ENCODE measurements around the gene RNF182.

The RNF182 gene

GRCh38 chr6:13980534-13980933, 55.8 kb downstream of the RNF182 start:
- Histone ChIP-seq H3K27ac (no peak overlapping the region), H3K9me3 (ENCODE audit: low read depth, low read length) (no peaks in the 10 kb centered on the region), H3K36me3 (ENCODE audit: insufficient read depth, low read length) (peaks cover 49% of the 10 kb centered on the region), H3K9ac (ENCODE audit: insufficient read length) (no peak overlapping the region), H3K4me3 (no peak overlapping the region)
- no peak for TF ChIP-seq FOXP2 (optimal IDR thresholded peaks at IDR 0.05; ENCODE audit: control extremely low read depth, extremely low read length, insufficient read depth)
- TF ChIP-seq EZH2 (IDR thresholded peaks at IDR 0.05) = no peak
- no peak for TF ChIP-seq POLR2AphosphoS5 (IDR thresholded peaks at IDR 0.05; ENCODE audit: borderline replicate concordance, low read depth, low read length)
- no peak for DNase-seq (ENCODE audit: low read depth, low spot score)

GRCh38 chr6:13985663-13986325, 61.0 kb downstream of the RNF182 start:
- TF ChIP-seq POLR2AphosphoS5 (IDR thresholded peaks at IDR 0.05; ENCODE audit: borderline replicate concordance, low read depth, low read length) (no peak), FOXP2 (optimal IDR thresholded peaks at IDR 0.05; ENCODE audit: control extremely low read depth, extremely low read length, insufficient read depth) (no peak), EZH2 (IDR thresholded peaks at IDR 0.05) (no peak)
- no peaks in the 10 kb centered on the region for H3K36me3 ChIP-seq (ENCODE audit: insufficient read depth, low read length)
- no peak overlapping the region for H3K4me3 ChIP-seq
- no peak for DNase-seq (ENCODE audit: low read depth, low spot score)
- H3K9ac ChIP-seq (ENCODE audit: insufficient read length) = no peak overlapping the region
- no peak overlapping the region for H3K27ac ChIP-seq
- H3K9me3 ChIP-seq (ENCODE audit: low read depth, low read length) = no peaks in the 10 kb centered on the region

GRCh38 chr6:13986700-13987399, 62.1 kb downstream of the RNF182 start:
- TF ChIP-seq EZH2 (IDR thresholded peaks at IDR 0.05) (no peak), FOXP2 (optimal IDR thresholded peaks at IDR 0.05; ENCODE audit: control extremely low read depth, extremely low read length, insufficient read depth) (no peak), POLR2AphosphoS5 (IDR thresholded peaks at IDR 0.05; ENCODE audit: borderline replicate concordance, low read depth, low read length) (no peak)
- Histone ChIP-seq H3K9ac (ENCODE audit: insufficient read length) (no peak overlapping the region), H3K36me3 (ENCODE audit: insufficient read depth, low read length) (no peaks in the 10 kb centered on the region), H3K27ac (no peak overlapping the region), H3K9me3 (ENCODE audit: low read depth, low read length) (no peaks in the 10 kb centered on the region), H3K4me3 (no peak overlapping the region)
- DNase-seq (ENCODE audit: low read depth, low spot score) = no peak

- no peak for DNase-seq (ENCODE audit: low read depth, low spot score)
- H3K9ac ChIP-seq (ENCODE audit: insufficient read length) = no peak overlapping the region
- TF ChIP-seq EZH2 (IDR thresholded peaks at IDR 0.05) = no peak
- TF ChIP-seq POLR2AphosphoS5 (IDR thresholded peaks at IDR 0.05; ENCODE audit: borderline replicate concordance, low read depth, low read length) = no peak
- no peak for TF ChIP-seq FOXP2 (optimal IDR thresholded peaks at IDR 0.05; ENCODE audit: control extremely low read depth, extremely low read length, insufficient read depth)
Observed at GRCh38 chr6:13987400-13987865, 62.7 kb downstream of the RNF182 start.

GRCh38 chr6:13988049-13988738, 63.4 kb downstream of the RNF182 start:
- no peak for TF ChIP-seq EZH2 (IDR thresholded peaks at IDR 0.05)
- TF ChIP-seq FOXP2 (optimal IDR thresholded peaks at IDR 0.05; ENCODE audit: control extremely low read depth, extremely low read length, insufficient read depth) = no peak
- TF ChIP-seq POLR2AphosphoS5 (IDR thresholded peaks at IDR 0.05; ENCODE audit: borderline replicate concordance, low read depth, low read length) = no peak
- DNase-seq (ENCODE audit: low read depth, low spot score) = no peak
- Histone ChIP-seq H3K4me3 (no peak overlapping the region), H3K9ac (ENCODE audit: insufficient read length) (no peak overlapping the region), H3K9me3 (ENCODE audit: low read depth, low read length) (no peaks in the 10 kb centered on the region), H3K36me3 (ENCODE audit: insufficient read depth, low read length) (no peaks in the 10 kb centered on the region), H3K27ac (no peak overlapping the region)

More at GRCh38 chr6:13987400-13987865, 62.7 kb downstream of the RNF182 start:
- Histone ChIP-seq H3K27ac (no peak overlapping the region), H3K9me3 (ENCODE audit: low read depth, low read length) (no peaks in the 10 kb centered on the region), H3K36me3 (ENCODE audit: insufficient read depth, low read length) (no peaks in the 10 kb centered on the region), H3K4me3 (no peak overlapping the region)

GRCh38 chr6:13988908-13989307, 64.2 kb downstream of the RNF182 start:
- no peak overlapping the region for H3K27ac ChIP-seq
- no peak overlapping the region for H3K9ac ChIP-seq (ENCODE audit: insufficient read length)
- no peak for DNase-seq (ENCODE audit: low read depth, low spot score)
- no peaks in the 10 kb centered on the region for H3K9me3 ChIP-seq (ENCODE audit: low read depth, low read length)
- no peak for TF ChIP-seq FOXP2 (optimal IDR thresholded peaks at IDR 0.05; ENCODE audit: control extremely low read depth, extremely low read length, insufficient read depth)
- TF ChIP-seq POLR2AphosphoS5 (IDR thresholded peaks at IDR 0.05; ENCODE audit: borderline replicate concordance, low read depth, low read length) = no peak
- no peak for TF ChIP-seq EZH2 (IDR thresholded peaks at IDR 0.05)
- no peak overlapping the region for H3K4me3 ChIP-seq
- H3K36me3 ChIP-seq (ENCODE audit: insufficient read depth, low read length) = no peaks in the 10 kb centered on the region

- Histone ChIP-seq H3K9me3 (ENCODE audit: low read depth, low read length) (no peaks in the 10 kb centered on the region), H3K27ac (no peak overlapping the region), H3K36me3 (ENCODE audit: insufficient read depth, low read length) (no peaks in the 10 kb centered on the region), H3K4me3 (no peak overlapping the region), H3K9ac (ENCODE audit: insufficient read length) (no peak overlapping the region)
- TF ChIP-seq POLR2AphosphoS5 (IDR thresholded peaks at IDR 0.05; ENCODE audit: borderline replicate concordance, low read depth, low read length) (no peak), FOXP2 (optimal IDR thresholded peaks at IDR 0.05; ENCODE audit: control extremely low read depth, extremely low read length, insufficient read depth) (no peak), EZH2 (IDR thresholded peaks at IDR 0.05) (no peak)
- DNase-seq (ENCODE audit: low read depth, low spot score) = no peak
Observed at GRCh38 chr6:13989496-13990144, 64.9 kb downstream of the RNF182 start.

GRCh38 chr6:13990796-13991195, 66.0 kb downstream of the RNF182 start:
- Histone ChIP-seq H3K27ac (no peak overlapping the region), H3K9ac (ENCODE audit: insufficient read length) (no peak overlapping the region), H3K4me3 (no peak overlapping the region), H3K9me3 (ENCODE audit: low read depth, low read length) (no peaks in the 10 kb centered on the region), H3K36me3 (ENCODE audit: insufficient read depth, low read length) (no peaks in the 10 kb centered on the region)
- no peak for DNase-seq (ENCODE audit: low read depth, low spot score)
- TF ChIP-seq EZH2 (IDR thresholded peaks at IDR 0.05) (no peak), FOXP2 (optimal IDR thresholded peaks at IDR 0.05; ENCODE audit: control extremely low read depth, extremely low read length, insufficient read depth) (no peak), POLR2AphosphoS5 (IDR thresholded peaks at IDR 0.05; ENCODE audit: borderline replicate concordance, low read depth, low read length) (no peak)
